Effector CD4-positive, alpha-beta T cell (primary cell): Measurements from ENCODE around the gene RSPH1.
"Not testable (repeated sequence)": the region's sequence is repeated elsewhere in the genome, so short reads cannot be mapped to it uniquely, and the experiment has no call there.

Experiments
- DNase-seq: peaks from one replicate; pipeline ENCODE4 v3.0.0-alpha.2; 2020

Gene RSPH1

DNA sequence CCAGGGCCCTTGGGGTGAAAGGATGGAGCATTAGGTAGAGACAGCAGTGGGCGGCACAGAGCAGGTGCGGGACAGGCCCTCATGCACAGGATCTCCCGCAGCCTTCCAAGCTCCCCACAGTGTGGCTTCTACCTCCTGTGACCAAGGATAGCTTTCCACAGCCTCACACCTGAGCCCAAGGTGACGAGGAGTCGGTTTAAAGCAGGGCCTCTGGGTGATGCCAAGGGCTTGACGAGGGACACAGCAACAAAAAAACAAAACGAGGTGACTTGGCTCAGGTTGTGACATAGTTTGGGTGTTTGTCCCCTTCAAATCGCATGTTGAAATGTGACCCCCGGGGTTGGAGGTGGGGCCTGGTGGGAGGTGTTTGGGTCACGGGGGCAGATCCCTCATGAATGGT lies 15.3 kb downstream of the RSPH1 start:
- DNase-seq = no peak

DNA sequence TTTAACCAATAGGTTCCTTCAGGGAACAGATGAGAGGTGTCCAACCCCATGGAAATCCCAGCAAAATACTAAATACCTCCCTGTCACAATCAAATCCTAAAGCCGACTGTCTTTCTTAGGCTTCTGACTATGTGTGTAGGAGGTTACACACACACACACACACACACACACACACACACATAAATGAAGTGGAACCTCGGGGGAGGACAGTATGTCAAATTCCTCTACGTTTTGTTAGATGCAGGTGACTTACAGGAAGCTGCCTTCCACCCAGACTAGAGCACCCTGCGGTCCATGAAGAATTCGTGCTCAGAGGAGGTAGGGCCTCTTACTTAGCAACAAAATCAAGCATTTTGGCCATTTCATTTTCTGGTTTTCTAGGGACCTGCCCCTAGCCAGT lies 16.4 kb downstream of the RSPH1 start:
- no peak for DNase-seq

DNA sequence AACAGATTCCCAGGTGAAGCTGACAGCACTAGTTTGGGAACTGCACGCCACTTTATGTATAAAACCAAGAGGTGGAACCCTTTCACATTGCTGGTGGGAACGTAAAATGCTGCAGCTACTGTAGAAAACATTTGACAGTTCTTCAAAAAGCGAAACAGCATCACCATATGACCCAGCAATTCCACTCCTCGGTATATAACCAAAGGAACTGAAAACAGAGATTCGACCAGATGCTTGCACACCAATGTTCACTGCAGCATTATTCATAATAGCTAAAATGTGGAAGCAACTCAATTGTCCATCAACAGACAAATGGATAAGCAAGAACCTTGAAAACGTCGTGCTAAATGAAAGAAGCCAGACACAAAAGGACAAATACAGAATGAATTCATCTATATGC lies 17.5 kb downstream of the RSPH1 start:
- no peak for DNase-seq

DNA sequence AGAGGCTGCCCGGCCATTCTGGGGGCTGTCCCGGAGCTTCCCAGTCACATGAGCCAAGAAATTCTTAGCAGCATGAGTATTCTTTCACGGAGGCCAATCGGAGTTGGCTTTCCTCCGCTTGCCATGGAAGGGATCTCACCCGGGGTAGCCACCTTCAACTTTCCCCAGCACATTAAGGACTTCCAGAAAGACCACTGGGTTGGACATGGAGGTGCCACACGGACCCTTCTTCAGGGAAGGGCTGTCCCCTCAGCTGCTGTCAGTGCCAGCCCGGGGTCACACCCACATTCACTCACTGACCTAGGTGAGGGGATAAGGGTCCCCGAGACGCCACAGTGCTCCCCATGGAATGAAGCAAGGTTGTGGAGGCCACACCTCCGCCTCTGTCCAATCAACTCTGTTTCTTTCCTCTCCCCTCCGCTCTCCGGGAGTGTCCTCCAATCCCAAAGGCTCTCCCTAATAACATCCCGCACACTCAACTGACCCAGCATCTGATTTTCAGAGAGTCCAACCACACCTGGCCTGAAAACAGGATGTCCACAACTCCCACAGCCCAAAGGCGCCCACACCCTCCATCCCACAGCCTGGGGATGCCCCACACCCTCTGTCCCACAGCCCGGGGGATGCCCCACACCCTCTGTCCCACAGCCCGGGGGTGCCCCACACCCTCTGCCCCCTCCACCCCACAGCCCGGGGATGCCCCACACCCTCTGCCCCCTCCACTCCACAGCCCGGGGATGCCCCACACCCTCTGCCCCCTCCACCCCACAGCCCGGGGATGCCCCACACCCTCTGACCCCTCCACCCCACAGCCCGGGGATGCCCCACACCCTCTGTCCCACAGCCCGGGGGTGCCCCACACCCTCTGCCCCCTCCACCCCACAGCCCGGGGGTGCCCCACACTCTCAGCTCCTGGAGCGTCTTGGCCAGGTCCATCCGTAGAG lies 19.4 kb downstream of the RSPH1 start:
- no peak for DNase-seq

DNA sequence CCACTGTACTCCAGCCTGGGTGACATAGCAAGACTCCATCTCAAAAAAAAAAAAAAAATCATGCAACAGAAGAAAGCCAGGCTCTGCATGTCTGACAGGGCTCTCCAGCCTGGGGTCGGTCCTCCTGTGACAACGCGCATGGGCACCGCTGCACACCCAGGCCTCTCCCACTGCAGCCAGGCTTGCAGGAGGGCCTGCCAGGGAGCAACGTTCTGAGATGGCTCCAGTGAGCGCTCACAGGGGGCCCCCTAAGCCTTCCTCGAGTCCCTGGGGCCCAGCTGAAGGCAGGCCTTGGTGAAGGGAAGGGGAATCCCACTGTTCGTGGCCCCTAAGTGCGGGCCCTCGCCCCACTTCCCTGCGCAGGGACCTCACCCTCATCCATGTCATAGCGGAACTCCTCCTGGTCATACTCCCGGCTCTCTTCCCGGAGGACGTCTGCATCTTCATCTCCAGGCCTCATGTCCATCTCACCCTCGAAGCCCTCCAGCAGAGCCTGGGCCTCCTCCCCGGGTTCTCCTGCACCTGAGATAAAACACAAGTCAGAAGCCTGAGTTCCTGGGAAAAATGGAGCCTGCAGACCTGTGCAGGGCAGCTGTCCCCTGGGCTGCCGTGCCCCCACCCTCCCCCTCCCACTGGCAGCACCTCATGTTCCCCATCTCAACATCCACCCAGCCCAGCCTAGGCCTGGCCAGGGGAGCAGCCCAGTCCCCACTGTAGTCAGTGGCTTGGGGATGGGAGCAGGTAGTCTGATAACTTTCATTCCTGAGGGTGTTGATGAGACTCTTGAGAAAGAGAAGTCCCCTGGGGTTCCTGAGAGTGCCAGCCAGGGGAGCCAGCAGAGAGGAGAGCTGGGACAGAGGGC lies 20.3 kb downstream of the RSPH1 start:
- no peak for DNase-seq

DNA sequence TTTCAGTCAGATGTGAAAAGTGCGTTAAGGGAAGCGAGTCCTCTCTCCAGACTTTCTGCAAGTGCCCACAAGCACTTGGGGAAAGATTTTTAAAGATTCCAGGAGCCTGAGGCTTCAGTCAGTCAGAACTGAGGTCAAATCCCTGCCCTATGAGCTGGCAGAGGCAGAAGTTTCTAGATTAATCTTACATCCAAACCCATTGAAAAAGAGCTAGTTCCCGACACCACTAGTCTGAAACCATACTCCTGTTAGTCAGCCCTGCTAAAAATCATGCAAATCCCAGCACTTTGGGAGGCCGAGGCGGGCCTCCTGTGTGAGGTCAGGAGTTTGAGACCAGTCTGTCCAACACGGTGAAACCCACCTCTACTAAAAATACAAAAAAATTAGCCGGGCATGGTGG lies 21.0 kb downstream of the RSPH1 start:
- DNase-seq = no peak

DNA sequence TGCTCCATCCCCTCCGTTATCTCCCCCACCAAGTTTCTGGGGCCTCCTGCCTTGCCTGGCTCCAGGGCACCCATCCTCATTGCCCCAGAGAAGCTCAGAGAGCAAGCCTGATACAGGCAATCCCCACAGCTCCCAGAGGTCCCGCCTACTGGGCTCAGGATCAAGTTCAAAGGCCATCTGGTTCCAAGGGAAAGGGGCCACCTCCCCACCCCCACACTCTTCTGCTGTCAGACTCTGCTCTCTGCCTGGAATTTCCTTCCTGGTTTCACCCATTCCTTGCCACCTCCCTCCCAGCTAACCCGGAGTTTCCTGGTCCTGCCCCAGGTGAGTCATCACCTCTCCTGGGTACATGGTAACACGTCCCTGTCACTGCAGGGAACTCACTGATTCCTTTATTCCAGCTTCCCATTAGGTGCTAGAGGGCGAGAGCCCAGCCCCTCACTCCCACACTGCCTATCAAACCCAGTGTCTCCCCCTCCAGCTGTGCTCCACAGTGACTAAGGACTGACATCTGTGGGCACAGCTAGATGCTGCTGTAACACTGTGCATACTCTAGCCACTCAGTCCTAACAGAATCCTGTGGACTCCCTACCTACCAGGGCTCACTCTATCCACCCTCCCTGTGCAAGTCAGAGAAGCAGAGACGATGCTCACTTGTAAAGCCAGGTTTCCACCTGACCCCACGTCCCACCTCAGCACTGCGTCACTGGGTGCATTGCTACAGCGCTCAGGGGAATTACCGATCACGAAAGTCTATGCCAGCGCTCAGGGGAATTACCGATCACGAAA lies 21.8 kb downstream of the RSPH1 start:
- DNase-seq = no peak

DNA sequence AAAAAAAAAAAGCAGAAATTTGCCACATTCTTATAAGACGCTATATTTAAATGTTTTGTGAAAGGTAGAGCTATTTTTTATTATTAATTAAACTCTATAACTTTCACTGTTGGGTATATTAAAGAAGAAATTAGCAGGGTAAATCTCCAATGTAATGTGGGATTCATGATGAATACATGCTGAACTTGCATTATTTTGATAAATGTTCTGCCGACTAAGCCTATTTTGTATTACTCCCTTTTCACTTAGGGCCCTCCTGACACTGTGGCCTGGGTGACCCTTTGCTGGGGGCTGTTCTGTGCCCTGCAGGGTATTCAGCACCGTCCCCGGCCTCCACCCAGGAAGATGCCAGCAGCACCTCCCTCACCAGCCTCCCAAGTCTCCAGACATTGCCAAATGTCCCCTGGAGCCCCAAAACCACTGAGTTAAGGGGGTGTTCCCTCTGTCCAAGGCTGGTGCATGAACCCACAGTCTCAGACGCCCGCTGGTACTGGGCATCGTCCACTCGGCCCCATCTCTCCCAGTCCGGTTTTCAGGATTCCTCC lies 22.5 kb downstream of the RSPH1 start:
- DNase-seq = no peak

DNA sequence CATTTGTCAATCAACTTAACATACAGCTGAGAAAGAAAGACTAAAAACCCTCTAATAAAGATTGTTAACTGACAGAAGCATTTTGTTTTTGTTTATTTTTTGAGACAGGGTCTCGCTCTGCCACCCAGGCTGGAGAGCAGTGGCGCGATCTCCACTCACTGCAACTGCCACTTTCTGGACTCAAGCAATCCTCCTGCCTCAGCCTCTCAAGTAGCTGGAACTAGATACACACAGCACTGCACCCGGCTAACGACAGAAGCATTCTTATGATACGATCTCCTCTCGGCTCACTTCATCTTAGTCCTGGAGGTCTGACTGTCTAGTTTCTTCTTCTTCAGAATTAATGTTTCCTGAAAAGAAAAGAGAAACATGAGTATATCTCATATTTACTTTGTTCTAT lies 23.5 kb downstream of the RSPH1 start:
- no peak for DNase-seq

DNA sequence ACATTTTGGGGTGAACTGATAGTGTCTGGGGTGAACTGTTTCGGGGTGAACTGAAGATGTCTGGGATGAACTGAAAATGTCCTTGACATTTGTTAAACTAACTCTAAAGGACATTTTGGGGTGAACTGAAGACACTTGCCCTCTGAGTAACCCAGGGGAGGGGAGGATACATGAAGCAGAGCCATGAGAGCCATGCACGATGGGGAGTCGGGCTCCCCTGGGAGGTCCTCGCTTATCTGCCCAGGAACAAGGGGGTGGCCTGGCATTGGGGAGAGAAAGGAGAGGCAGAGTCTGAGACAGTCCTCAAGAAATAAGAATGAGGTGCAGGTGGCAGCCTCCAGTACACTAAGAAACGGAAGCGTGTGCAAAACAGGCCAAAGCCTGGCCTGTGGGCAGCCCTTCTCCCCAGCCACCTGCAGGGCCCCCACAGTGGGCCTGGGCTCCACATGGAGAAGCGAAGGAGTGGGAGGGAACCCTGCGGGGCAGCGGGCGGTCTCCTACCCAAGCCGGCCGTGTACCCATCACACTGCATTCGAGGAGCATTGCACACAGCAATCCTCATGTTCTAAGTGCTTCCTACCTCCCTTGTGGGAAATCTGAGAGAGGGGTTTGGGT lies 24.2 kb downstream of the RSPH1 start:
- DNase-seq = no peak

DNA sequence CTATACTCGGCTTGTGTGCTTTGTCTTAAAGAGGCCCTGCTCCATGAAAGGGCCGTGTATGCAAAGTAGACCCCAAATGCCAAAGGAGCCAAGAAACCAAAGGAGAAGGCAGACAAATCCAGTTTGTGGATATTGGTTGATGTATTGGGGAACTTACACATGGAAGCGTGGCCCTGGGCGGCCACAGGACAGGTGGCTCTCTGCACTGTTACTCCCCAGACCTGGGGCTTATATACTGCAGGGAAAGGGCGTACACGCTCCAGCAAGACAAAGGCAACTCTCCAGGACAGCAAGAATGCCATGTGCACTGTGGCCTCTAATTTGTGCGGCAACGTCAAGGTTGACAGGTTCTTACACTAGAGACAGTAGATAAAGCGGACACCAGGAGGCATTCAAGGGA lies 24.8 kb downstream of the RSPH1 start:
- DNase-seq = no peak

DNA sequence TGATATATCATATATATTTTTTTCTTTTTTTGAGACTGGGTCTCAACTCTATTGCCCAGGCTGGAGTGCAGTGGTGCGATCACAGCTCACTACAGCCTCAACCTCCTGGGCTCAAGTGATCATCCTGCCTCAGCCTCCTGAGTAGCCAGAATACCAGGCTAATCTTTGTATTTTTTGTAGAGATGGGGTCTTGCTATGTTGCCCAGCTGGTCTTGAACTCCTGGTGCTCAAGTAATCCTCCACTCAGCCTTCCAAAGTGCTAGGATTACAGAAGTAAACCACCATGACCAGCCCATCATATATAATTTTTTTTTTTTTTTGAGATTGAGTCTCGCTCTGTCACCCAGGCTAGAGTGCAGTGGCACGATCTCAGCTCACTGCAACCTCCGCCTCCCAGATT lies 26.3 kb downstream of the RSPH1 start:
- not testable (repeated sequence) for DNase-seq

DNA sequence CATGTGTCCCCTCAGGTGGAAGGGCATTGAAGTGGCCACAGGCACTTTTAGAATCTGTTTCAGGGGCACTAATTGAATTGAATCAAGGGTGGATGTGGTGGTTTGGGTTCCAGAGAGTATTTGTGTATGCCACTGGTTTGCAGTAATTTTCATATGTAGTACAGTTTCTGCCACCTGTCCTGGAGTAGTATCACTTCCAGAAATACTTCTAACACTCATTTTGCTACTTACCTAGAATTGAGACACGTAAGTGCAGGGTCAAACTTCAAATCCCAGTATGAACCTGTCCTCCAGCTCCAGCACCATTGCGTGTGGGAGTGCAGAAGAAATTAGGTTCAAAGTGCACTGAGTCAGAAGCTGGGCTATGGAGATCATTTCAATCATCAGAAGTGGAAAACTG lies 26.8 kb downstream of the RSPH1 start:
- no peak for DNase-seq

DNA sequence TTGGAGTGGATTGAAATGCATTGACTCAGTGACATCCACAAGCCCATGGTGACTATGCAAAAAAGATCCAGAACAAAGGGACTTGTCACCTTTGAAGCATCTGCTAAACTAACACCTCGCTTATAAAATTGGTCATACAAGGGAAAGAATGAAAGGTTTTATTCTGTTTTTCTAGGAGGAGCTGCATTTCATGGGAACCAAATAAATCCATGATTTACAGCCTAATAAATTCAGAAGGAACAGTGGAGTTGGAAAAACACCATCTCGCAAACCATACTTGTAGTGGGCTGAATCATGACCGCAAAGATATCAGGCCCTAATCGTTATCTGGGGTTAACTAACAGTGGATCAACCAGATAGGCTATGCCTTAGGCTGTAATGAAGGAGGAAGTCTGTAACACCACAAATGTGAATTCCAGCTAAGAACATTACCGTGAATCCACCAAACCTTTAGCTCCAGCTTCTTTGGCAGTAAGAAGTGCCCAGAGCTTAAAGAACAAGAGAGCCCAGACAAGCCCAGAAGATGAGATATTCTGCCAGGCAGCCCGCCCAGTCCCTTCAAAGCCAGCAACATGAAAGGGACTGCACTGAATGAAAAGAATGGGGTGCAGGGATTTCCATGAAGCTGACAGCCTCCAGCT lies 27.4 kb downstream of the RSPH1 start:
- DNase-seq = no peak

DNA sequence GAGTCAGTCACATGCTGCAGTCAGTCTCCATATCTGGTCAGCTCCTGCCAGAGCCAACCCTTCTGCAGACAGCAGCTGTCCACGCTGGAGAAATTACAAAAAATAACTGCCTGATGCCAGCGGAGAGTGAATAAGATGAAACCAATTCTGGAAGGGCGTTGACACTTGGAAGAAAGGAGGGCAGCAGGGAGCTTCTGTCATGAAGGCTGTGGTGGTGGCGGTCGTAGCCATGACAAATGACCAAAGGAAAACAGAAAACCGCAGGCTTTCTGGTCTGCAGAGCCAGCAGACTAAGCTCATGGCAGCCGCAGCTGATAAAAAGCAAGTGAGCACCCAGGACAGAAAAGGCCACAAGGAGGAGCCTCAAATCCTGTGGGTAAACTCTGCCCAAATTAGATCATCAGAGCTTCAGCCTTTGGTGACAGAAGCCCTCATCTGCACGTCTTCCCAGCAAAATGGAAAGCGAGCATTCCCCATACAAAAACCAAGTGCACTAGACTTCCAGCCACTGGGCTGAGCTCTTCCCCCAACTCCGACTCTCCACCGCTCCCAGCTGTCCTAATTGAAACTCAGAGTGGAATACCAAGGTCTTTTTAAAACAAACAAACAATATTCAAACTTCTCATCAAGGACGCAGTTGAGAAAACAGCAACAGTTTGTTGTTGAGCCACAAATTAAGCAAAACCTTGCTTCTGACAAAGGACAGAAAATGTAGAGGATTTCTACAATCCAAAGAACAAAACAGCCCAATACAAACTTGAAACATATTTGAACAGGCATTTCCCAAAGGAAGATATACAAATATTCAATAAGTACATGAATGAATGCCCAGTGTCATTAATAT lies 28.7 kb downstream of the RSPH1 start:
- no peak for DNase-seq

DNA sequence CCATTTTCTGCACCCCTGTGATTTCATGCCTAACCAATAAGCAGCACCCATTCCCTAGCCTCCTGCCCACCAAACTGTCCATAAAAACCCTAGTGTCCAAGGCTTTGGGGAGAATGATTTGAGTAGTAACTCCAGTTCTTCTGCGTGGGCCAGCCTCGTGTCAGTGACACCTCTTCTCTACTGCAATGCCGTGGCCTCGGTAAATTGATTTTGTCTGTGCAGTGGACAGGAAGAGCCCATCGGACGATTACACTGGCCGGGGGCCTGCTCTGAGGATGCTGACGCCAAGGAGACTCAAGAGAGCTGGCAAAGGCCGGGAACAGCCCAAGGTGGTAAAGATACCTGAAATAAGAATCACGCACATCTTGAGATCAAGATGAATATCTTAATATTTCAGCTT lies 29.3 kb downstream of the RSPH1 start:
- DNase-seq = no peak

DNA sequence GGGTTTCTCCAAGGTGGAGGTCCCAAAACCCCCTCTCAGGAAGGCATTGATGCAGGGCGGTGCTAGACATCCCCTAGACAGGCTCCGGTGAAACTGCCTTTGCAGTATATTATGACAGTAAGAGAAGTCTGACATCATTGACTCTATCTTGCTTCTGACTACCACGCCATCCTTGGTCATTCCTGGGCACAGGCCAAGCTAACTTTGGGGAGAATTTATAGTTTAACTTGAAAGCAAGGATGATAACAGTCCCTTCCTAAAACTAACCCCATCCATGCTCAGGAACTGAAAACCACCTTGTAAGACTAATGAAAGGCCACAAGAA lies 30.3 kb downstream of the RSPH1 start:
- no peak for DNase-seq

DNA sequence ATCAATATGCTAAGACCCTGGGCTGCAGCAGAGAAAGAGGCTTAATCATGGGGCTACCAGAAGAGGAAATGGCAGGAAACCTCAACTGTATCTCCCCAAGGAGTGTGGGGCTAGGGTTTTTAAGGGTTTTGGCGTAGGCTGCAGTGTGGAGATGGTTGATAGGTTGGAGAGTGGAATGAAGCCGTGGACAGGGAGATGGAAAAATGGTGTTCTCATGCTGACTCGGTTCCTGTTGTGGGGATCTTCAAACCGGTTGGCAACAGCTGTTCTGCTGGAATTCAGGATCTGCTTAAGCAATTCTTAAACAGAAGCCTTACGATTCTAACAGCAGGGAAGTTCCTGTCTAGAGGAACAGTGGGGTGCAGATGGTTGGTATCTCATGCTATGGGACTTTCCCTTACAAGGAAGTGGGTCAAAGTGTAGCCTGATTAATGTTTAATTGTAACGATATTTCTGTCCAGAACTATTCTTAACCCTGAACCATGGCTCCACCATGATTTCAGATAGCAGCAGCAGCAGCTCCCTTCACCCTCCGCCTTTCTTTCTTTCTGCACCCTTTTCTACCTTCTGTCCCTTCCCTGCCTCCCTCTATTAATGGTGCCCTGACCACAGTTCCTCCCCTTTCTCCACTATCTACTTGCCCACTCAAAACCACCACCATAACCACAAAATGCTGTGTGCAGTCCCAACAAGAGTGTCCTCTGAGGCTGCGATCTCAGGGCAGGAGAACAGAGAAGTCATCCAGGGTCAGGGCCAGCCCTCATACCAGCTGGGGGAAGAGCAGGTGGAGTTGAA lies 30.8 kb downstream of the RSPH1 start:
- DNase-seq = no peak

DNA sequence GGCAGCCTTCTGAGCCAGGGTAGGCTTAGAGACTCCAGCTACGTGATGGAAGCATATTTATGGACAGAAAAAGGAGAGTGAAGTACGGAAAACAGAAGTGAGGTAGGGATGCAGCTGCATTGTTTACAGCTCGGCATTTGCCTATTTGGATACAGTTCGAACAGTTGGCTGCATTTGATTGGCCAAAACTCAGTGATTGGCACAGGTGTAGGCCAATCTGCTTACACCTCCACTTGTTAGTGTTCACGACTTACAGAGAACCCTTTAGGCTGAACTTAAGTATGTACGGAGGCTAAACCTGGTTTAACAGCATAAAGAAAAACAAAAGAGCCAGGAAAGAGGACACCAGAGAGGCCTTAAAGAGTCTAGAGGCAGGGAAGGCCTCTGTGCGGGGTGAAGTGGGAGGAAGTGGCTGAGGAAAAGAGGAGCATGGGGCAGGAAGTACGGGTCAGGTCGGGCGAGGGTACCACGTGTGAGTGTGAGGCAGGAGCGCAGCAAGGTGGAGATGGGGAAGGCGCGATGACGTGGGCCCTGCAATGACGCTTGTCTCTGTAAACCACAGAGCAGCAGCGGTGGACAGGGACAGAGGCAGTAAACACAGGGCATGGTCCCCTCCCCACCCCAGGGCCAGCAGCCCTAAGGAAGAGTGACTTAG lies 32.0 kb downstream of the RSPH1 start:
- peak; percentile 53 for DNase-seq
